HCT116 (cell line): ENCODE data around the gene DHRS13.

Source experiments
- ELF1 ChIP-seq: IDR thresholded peaks from 2 replicates; pipeline ENCODE4 v1.6.1; 2012; ENCODE audit warnings: low read depth, borderline replicate concordance
- MAX ChIP-seq: IDR thresholded peaks from 2 replicates; pipeline ENCODE4 v1.6.1; 2012
- POLR2A ChIP-seq: IDR thresholded peaks from 2 replicates; pipeline ENCODE4 v1.7.0; 2011; ENCODE audit warnings: borderline replicate concordance; ENCODE audit not compliant: insufficient read depth, insufficient read length; ENCODE audit errors: extremely low read depth
- POLR2AphosphoS5 ChIP-seq: IDR thresholded peaks from 2 replicates; pipeline ENCODE4 v1.6.1; 2011; ENCODE audit warnings: mild to moderate bottlenecking, low read depth, low read length, moderate library complexity
- REST ChIP-seq: IDR thresholded peaks from 2 replicates; pipeline ENCODE4 v1.6.1; 2012; ENCODE audit warnings: low read depth
- ZNF274 ChIP-seq: fragments of 200-500 bp; sonication (Bioruptor generic); IDR thresholded peaks from 2 replicates; pipeline ENCODE4 v1.6.1; 2014; ENCODE audit warnings: mild to moderate bottlenecking, low read depth, low read length, inconsistent platforms
- TF ChIP-seq, protein P1 (sequence below), 3 experiments: fragments of 200-600 bp in 1 of 3; sonication (generic) in 1 of 3; IDR thresholded peaks in 2 of 3; conservative IDR thresholded peaks in 1 of 3; 2 replicates each; pipeline ENCODE4 v1.5.1; 2012 to 2017; ENCODE audit warnings: low read depth in 2 of 3, low read length in 2 of 3, antibody characterized with exemption in 1 of 3, borderline replicate concordance in 1 of 3, control low read depth in 1 of 3, mild to moderate bottlenecking in 1 of 3, mixed read lengths in 1 of 3, mixed run types in 1 of 3, moderate library complexity in 1 of 3; ENCODE audit not compliant: insufficient read depth in 1 of 3

- TF ChIP-seq, protein P1, sequence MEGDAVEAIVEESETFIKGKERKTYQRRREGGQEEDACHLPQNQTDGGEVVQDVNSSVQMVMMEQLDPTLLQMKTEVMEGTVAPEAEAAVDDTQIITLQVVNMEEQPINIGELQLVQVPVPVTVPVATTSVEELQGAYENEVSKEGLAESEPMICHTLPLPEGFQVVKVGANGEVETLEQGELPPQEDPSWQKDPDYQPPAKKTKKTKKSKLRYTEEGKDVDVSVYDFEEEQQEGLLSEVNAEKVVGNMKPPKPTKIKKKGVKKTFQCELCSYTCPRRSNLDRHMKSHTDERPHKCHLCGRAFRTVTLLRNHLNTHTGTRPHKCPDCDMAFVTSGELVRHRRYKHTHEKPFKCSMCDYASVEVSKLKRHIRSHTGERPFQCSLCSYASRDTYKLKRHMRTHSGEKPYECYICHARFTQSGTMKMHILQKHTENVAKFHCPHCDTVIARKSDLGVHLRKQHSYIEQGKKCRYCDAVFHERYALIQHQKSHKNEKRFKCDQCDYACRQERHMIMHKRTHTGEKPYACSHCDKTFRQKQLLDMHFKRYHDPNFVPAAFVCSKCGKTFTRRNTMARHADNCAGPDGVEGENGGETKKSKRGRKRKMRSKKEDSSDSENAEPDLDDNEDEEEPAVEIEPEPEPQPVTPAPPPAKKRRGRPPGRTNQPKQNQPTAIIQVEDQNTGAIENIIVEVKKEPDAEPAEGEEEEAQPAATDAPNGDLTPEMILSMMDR (IDR thresholded peaks at IDR 0.05 in 2 of 3, conservative IDR thresholded peaks at IDR 0.05 in 1 of 3; ENCODE audit: borderline replicate concordance in 1 of 3, insufficient read depth in 1 of 3, low read depth in 2 of 3, low read length in 2 of 3): no peak
- TF ChIP-seq MAX (no peak), POLR2AphosphoS5 (no peak), ELF1 (no peak), REST (no peak), POLR2A (no peak), ZNF274 (no peak)
These were observed 10.1 kb upstream of the DHRS13 start for GRCh38 chr17:28912938-28913333.
